Testis (tissue), 2 donors: ENCODE data around the gene SPRED1.

Experiments
- POLR2A ChIP-seq: fragments of 450-650 bp; IDR thresholded peaks from one replicate; pipeline ENCODE4 v1.6.1; 2017; ENCODE audit warnings: antibody characterized with exemption, mild to moderate bottlenecking, moderate library complexity
- TF ChIP-seq, protein P1 (sequence below), 3 experiments: fragments of 450-650 bp in 2 of 3; fragments of 200-600 bp in 1 of 3; sonication (generic) in 1 of 3; IDR thresholded peaks; one replicate each; pipeline ENCODE4 v1.5.1; 2016 to 2019; ENCODE audit warnings: antibody characterized with exemption in 3 of 3, mild to moderate bottlenecking in 2 of 3, moderate library complexity in 1 of 3

DNA sequence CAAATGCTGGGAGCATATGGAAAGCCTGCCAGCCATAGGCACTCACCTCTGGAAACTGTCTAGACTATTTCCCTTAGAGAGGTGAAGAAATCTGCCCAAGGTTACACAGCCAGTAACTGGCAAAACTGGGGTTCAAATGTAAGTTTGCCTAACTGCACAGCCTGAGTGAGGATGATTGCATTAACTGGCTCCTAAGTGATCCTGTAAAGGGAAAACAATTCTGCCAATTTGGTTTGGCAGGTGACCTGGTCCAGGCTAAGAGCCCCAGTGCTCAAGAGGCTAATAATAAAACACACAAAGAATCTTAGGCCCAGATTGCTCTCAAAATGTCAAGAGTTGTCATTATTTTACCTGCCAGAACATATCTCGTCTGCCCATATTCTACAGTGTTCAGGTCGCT lies 43.9 kb upstream of the SPRED1 start:
- TF ChIP-seq, protein P1, sequence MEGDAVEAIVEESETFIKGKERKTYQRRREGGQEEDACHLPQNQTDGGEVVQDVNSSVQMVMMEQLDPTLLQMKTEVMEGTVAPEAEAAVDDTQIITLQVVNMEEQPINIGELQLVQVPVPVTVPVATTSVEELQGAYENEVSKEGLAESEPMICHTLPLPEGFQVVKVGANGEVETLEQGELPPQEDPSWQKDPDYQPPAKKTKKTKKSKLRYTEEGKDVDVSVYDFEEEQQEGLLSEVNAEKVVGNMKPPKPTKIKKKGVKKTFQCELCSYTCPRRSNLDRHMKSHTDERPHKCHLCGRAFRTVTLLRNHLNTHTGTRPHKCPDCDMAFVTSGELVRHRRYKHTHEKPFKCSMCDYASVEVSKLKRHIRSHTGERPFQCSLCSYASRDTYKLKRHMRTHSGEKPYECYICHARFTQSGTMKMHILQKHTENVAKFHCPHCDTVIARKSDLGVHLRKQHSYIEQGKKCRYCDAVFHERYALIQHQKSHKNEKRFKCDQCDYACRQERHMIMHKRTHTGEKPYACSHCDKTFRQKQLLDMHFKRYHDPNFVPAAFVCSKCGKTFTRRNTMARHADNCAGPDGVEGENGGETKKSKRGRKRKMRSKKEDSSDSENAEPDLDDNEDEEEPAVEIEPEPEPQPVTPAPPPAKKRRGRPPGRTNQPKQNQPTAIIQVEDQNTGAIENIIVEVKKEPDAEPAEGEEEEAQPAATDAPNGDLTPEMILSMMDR (IDR thresholded peaks at IDR 0.05), result no peak
- TF ChIP-seq POLR2A, result no peak
